NAMALWA (cell line): ENCODE measurements around the gene MYOM3.
"Not testable (repeated sequence)": the region's sequence is repeated elsewhere in the genome, so short reads cannot be mapped to it uniquely, and the experiment has no call there.

Experiments
- DNase-seq: peaks from one replicate; pipeline ENCODE4 v3.0.0-alpha.2; 2015; ENCODE audit warnings: low spot score

The MYOM3 gene

GRCh38 chr1:24030976-24031516 is 80.9 kb downstream of the MYOM3 start:
- DNase-seq = not testable (repeated sequence)

- peak; percentile 64 for DNase-seq
Measured at GRCh38 chr1:24027838-24028468, 84.0 kb downstream of the MYOM3 start.

DNA sequence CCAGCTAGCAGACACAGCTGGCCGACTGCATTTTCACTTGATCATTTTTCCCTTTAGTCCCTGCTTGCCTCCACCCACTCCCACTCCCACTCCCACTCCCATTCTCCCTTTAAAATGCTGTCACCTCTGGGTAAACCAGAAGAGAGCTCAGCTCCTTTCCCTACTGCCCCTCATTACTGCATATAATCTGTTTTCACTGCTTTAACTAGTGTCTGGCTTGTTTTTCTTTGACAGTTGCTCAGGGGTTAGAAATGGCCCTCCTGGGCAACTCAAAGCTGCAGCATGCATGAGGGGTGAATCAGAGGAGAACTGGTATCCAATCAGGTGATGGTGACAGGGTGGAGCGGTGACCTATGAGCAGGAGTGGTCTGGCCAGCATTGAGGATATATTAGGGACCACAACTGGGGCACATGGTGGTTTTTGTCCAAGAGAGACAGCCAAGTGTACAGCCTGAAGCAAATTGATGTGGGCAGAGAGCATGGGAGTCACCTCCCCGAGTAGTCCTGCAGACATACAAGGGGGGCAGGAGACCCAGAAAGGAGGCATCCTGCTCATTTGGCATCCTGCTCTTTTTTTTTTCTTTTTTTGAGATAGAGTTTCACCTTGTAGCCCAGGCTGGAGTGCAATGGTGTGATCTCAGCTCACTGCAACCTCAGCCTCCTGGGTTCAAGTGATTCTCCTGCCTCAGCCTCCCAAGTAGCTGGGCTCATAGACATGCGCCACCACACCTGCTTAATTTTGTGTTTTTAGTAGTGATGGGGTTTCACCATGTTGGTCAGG is 89.2 kb downstream of the MYOM3 start:
- DNase-seq = no peak

DNA sequence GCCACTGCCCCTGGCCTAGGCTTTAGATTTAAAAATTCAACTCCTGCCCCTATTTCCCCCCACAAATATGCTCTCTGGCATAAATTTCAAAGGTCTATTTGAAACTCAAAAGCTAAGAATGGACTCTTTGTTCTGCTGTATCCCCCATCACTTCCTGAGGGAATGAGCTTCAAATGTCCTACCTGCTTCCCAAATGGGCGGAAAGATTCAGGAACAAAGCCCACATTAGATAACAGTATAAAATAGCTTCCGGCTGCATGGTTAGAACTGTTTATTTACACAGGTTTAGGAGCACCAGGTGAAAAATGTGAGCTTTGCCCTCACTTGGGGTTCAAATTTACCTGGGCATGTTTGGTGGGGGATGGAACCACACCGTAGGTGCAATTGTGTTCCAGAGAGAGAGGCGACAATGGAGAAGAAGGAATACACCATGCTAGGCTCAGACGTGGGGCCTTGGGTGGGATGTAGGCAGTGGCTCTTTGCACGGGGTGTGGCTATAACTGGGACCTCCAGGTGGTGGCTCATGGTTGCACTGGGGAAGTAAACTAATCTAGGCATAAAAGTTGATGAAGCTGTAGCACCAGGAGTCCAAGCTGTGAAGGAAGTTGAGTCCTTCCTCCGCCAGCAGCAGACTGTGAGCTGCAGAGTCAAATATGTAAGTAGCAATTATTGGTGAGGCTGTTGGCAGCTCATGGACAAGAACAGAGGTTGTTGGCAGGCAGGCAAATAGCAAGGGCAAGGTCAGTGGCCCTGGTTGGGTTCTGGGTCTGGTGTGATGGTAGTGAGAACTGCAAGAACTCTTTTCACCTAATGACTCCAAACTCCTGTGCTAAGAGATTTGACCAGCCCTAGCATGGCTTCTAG is 90.3 kb downstream of the MYOM3 start:
- DNase-seq = no peak

- no peak for DNase-seq
Measured at GRCh38 chr1:24020470-24020869, 91.5 kb downstream of the MYOM3 start.

DNA sequence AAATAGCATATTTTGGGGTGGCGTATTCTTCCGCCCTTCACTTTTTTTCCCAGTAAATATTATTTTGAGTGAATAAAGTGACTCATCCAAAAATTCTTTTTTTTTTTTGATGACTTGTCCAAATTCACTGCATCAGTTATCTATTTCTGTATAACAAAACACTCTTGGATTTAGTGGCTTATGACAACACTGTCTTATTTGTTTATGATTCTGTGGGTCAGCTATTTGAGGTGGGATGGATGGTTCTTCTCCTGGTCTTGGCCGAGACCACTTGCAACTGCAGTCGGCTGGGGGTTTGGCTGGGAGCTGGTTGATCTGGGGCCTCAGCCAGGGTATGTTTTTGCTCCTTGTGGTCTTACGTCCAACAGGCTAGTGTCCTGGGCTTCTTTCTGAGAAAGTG is 91.9 kb downstream of the MYOM3 start:
- DNase-seq = no peak

- no peak for DNase-seq
Measured at GRCh38 chr1:24018611-24019580, 93.0 kb downstream of the MYOM3 start.

DNA sequence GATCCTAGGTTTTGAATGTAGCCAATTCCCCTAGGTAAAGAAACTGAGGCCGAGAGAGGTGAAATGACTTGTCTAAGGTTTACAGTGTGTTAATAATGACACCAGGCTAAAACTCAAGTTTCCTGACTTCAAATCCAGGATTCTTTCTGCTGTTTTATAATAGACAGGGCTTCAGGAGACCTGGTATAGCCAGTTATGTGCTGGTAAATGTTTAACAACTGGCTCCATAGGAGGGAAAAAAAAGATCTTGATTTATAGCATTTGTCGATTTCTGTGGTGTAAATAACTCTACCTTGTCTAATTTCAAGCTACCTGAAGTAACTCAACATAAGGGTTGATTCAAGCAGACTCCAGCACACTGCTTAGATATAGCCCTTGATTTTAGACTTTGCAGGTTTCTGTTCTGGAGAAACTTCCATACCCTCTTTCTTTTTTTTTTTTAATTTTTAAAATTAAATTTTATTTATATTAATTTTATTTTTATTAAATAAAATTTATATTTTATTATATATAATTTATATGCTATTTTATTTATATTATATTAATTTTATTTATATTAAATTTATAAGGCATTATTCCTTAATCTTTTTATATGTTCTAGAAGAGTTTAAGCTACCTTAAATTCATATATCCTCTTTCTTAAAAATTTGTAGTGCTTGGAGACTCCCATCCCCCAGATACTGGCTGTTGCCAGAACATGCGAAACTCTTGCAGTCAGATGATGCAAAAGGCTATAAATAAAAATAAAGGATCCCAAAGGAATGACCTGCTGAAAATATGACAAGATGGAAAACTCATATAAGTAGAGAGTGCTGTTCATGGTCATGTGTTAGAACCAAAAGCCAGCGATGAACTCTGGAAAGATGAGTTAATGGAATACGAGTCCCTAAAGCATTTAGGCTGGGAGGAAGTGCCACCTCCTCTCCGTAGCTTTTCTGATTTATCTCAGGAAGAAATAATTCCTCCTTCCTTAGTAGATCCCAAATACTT is 96.4 kb downstream of the MYOM3 start:
- no peak for DNase-seq

GRCh38 chr1:24012878-24013277 is 99.1 kb downstream of the MYOM3 start:
- DNase-seq = not testable (repeated sequence)

GRCh38 chr1:24010650-24011049 is 101.3 kb downstream of the MYOM3 start:
- DNase-seq = no peak

GRCh38 chr1:24009406-24009805 is 102.5 kb downstream of the MYOM3 start:
- no peak for DNase-seq

DNA sequence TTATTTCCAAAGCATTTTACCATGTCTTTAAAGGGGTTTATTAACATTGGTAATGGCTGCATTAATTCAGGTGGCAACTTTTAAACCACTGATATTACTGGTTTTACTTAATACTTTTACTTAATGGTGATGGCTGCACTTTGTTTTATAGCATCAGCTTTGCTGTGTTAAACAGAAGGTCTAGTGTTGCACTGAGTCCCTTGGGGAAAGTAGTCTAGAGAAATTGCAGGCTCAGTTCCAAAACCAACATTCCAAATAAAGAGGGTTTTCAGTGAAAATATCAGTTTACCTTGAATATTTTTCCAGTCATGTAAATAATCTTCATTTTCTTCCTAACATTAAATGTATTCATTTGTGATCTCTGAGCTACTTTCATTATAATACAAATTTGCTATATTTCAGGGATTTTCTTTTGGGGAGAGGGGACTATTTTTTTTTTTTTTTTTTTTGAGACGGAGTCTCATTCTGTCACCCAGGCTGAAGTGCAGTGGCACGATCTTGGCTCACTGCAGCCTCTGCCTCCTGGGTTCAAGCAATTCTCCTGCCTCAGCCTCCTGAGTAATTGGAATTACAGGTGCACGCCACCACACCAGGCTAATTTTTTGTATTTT is 103.3 kb downstream of the MYOM3 start:
- not testable (repeated sequence) for DNase-seq

DNA sequence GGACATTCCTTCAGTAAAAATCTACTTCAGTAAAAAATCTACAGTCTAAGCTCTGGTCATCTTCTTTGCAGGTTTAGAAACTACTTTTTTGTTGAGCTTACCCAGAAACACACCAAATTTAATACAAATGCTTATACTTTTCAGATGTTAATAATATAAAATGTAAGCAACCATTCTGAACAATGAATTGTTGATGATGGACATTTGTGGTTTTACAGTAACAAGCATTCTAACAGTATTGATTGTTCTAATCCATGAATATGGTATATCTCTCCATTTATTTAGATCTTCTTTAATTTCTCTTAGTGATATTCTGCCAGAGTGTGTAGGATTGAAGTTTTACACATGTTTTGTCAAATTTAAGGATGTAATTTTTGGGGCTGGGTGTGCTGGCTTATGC is 104.9 kb downstream of the MYOM3 start:
- DNase-seq = no peak
